Testis (tissue), 3 donors: ENCODE results near the gene TENM4. TPM values are rescaled to one million over a fixed set of nuclear protein-coding genes. Genes with fewer than 3 reads are reported as not detected.

ENCODE experiments used
- DNase-seq: peaks from one replicate; pipeline ENCODE4 v3.0.0-alpha.2; 2019
- H3K27ac ChIP-seq, 2 donors: fragments of 200-600 bp; sonication (generic); one replicate each; pipeline ENCODE4 v1.5.1; 2019
- H3K27me3 ChIP-seq: fragments of 200-600 bp; sonication (generic); one replicate; pipeline ENCODE4 v1.5.1; 2019
- H3K36me3 ChIP-seq: fragments of 200-600 bp; sonication (generic); one replicate; pipeline ENCODE4 v1.5.1; 2017; ENCODE audit warnings: low read depth; ENCODE audit errors: missing control alignments
- H3K4me1 ChIP-seq: fragments of 200-600 bp; sonication (generic); one replicate; pipeline ENCODE4 v1.5.1; 2019
- H3K4me3 ChIP-seq, 2 donors: fragments of 200-600 bp; sonication (generic); one replicate each; pipeline ENCODE4 v1.5.1; 2017 to 2019
- H3K9me3 ChIP-seq: fragments of 200-600 bp; sonication (generic); one replicate; pipeline ENCODE4 v1.5.1; 2017
- POLR2A ChIP-seq: fragments of 450-650 bp; IDR thresholded peaks from one replicate; pipeline ENCODE4 v1.6.1; 2017; ENCODE audit warnings: antibody characterized with exemption, mild to moderate bottlenecking, moderate library complexity
- whole genome bisulfite sequencing, 2 donors: methylation state at CpG; one replicate each; pipeline ENCODE4 v1.1.5; 2018; 5-methylcytosine and 5-hydroxymethylcytosine counted together
- intact Hi-C: fragments of 100-400 bp; cut with DNase I; formaldehyde crosslinking; loops from one replicate; pipeline ENCODE4 v1.15.1; 2023; ENCODE audit warnings: low total_unique reads
- polyA plus RNA-seq: library from polyadenylated mRNA; stranded (reverse); fragments of 350-450 nt; fragmentation: Illumina TruSeq; extraction: RNeasy Lipid Tissue Mini Kit (QIAGEN cat#74804); gene quantifications from one replicate; pipeline ENCODE4 v1.2.3, GENCODE V29; 2014; ENCODE audit warnings: low read depth, low replicate concordance; ENCODE audit not compliant: insufficient read depth
- total RNA-seq, 2 donors: library from RNA; depleted of rRNA; stranded (reverse); fragments of >200 nt; gene quantifications; one replicate each; pipeline ENCODE4 v1.2.3, GENCODE V29; 2016
- TF ChIP-seq, protein P1 (sequence below), 3 experiments: fragments of 450-650 bp in 2 of 3; fragments of 200-600 bp in 1 of 3; sonication (generic) in 1 of 3; IDR thresholded peaks; one replicate each; pipeline ENCODE4 v1.5.1; 2016 to 2019; ENCODE audit warnings: antibody characterized with exemption in 3 of 3, mild to moderate bottlenecking in 2 of 3, moderate library complexity in 1 of 3

Gene TENM4
- total and polyA plus RNA-seq, 3 donors from 2014 or later = 10.6 to 17.9 (median 11.4) TPM

DNA sequence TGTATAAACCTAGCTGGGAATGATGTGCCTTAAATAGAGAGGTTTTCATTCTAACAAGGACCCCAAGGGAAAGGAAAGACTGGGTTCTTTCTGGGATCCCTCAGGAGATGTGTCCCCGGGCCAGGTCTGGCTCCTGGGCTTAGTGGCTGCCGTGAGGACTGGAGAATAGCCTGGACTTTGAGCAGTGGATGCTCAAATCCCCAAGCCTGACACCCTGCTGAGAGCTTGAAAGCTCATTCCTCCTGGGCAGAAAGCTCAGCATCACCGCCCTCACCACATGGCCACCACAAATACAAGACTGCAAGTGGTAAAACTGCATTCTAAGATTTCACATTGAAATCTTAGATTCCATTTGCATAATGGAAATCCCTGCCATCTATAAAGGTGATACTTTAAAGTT, 786.8 kb downstream of the TENM4 start:
- WGBS, 2 donors = 49 to 70% methylated on average over 3 of the region's 3 CpGs
- TF ChIP-seq, protein P1, sequence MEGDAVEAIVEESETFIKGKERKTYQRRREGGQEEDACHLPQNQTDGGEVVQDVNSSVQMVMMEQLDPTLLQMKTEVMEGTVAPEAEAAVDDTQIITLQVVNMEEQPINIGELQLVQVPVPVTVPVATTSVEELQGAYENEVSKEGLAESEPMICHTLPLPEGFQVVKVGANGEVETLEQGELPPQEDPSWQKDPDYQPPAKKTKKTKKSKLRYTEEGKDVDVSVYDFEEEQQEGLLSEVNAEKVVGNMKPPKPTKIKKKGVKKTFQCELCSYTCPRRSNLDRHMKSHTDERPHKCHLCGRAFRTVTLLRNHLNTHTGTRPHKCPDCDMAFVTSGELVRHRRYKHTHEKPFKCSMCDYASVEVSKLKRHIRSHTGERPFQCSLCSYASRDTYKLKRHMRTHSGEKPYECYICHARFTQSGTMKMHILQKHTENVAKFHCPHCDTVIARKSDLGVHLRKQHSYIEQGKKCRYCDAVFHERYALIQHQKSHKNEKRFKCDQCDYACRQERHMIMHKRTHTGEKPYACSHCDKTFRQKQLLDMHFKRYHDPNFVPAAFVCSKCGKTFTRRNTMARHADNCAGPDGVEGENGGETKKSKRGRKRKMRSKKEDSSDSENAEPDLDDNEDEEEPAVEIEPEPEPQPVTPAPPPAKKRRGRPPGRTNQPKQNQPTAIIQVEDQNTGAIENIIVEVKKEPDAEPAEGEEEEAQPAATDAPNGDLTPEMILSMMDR (IDR thresholded peaks at IDR 0.05) = no peak
- no peak for TF ChIP-seq POLR2A
- intact Hi-C loops = no loop called here
- no peaks in the 10 kb centered on the region for H3K36me3 ChIP-seq
- no peaks in the 10 kb centered on the region for H3K4me1 ChIP-seq
- no peak overlapping the region for H3K4me3 ChIP-seq
- no peaks in the 10 kb centered on the region for H3K9me3 ChIP-seq
- no peaks in the 10 kb centered on the region for H3K27me3 ChIP-seq
- no peak overlapping the region for H3K27ac ChIP-seq
- DNase-seq = no peak

- intact Hi-C loops = no loop called here
- WGBS, 2 donors = 82 to 92% methylated on average over 11 of the region's 11 CpGs
- no peak overlapping the region for H3K27ac ChIP-seq
Measured at GRCh38 chr11:78653294-78653909, 787.4 kb downstream of the TENM4 start.

GRCh38 chr11:78652843-78653239, 788.0 kb downstream of the TENM4 start:
- intact Hi-C loops = no loop called here
- Histone ChIP-seq H3K9me3 (no peaks in the 10 kb centered on the region), H3K4me1 (no peaks in the 10 kb centered on the region), H3K4me3 (no peak overlapping the region), H3K27ac (no peak overlapping the region), H3K27me3 (no peaks in the 10 kb centered on the region), H3K36me3 (no peaks in the 10 kb centered on the region)
- 80 to 82% methylated on average over 5 of the region's 5 CpGs for WGBS, 2 donors
- DNase-seq = no peak
- TF ChIP-seq, protein P1 (IDR thresholded peaks at IDR 0.05) = no peak
- no peak for TF ChIP-seq POLR2A

More at GRCh38 chr11:78653294-78653909, 787.4 kb downstream of the TENM4 start:
- Histone ChIP-seq H3K9me3 (no peaks in the 10 kb centered on the region), H3K4me3 (no peak overlapping the region), H3K4me1 (no peaks in the 10 kb centered on the region), H3K36me3 (no peaks in the 10 kb centered on the region), H3K27me3 (no peaks in the 10 kb centered on the region)
- DNase-seq = no peak
- TF ChIP-seq POLR2A = no peak
- TF ChIP-seq, protein P1 (IDR thresholded peaks at IDR 0.05) = no peak

DNA sequence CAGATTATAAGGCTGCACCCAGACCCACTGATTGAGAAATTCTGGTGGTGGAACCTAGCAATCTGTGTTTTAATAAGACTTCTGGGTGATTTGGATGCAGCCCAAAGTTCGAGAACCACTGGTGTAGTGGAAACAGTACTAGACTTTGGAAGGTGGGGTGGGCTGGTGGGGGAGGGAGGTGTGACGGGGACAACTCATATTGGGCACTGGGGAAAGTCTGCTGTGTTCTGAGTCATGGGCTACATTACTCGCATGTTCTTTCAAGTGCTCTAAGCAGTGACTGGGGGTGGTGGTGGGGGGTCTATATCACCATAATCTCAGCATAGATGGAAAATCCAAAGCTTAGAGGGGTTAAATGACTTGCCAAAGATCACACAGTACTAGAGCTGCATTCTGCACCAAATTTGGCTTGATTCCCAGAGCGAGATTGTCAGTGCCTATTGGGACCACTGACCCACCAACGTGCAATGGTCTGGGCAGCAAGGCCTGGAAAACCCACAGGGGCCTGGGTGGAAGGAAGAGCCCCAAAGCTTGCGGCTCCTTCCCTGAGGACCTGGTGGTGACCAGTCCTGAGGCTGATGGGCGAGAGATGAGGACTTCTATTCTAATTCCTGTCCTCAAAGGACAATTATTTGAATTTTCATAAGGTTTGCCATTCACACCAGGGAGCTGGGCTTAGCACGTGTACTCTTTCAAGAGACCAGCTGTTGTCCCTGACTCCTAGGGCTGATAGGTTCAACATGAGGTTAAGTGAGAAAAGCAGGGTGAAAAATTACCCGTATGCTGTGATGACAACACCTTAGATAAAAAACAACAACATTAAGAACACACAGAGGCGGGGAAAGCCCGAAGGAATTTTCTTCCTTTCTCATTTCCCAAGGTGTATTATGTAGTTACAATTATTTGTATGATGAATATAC, 788.6 kb downstream of the TENM4 start:
- H3K36me3 ChIP-seq = no peaks in the 10 kb centered on the region
- H3K9me3 ChIP-seq = no peaks in the 10 kb centered on the region
- H3K4me3 ChIP-seq = no peak overlapping the region
- TF ChIP-seq POLR2A = no peak
- TF ChIP-seq, protein P1 (IDR thresholded peaks at IDR 0.05) = no peak
- intact Hi-C loops = no loop called here
- H3K27ac ChIP-seq = no peak overlapping the region
- no peaks in the 10 kb centered on the region for H3K27me3 ChIP-seq
- H3K4me1 ChIP-seq = no peaks in the 10 kb centered on the region
- no peak for DNase-seq
- 80 to 88% methylated on average over 11 of the region's 11 CpGs for WGBS, 2 donors
